Spleen (tissue), 7 donors: ENCODE results near the gene EMC10.

Experiments
- POLR2A ChIP-seq, 3 donors: fragments of 450-650 bp; IDR thresholded peaks; one replicate each; pipeline ENCODE4 v1.5.1; 2017; ENCODE audit warnings: antibody characterized with exemption in 3 of 3, mild to moderate bottlenecking in 1 of 3
- POLR2AphosphoS5 ChIP-seq, 3 donors: sonication (generic); formaldehyde crosslinking; IDR thresholded peaks; one replicate each; pipeline ENCODE4 v1.5.1; 2017; ENCODE audit warnings: antibody characterized with exemption in 3 of 3
- TF ChIP-seq, protein P1 (sequence below), 11 experiments: fragments of 200-600 bp in 7 of 11; fragments of 450-650 bp in 4 of 11; sonication (generic) in 4 of 11; IDR thresholded peaks in 8 of 11; conservative IDR thresholded peaks in 3 of 11; 1 replicate in 7 of 11; 2 replicates in 4 of 11; pipeline versions ENCODE4 v1.4.0 to v1.8.0; 2016 to 2021; ENCODE audit warnings: antibody characterized with exemption in 11 of 11, inconsistent platforms in 4 of 11, mild to moderate bottlenecking in 1 of 11
- donor health status: DM: no; HTN: no; CAD: no; lungs with moderate emphysema.
- donor health status: DM: no; HTN: no; CAD: no.
- donor health status: DM: no; HTN: no; CAD: no.

DNA sequence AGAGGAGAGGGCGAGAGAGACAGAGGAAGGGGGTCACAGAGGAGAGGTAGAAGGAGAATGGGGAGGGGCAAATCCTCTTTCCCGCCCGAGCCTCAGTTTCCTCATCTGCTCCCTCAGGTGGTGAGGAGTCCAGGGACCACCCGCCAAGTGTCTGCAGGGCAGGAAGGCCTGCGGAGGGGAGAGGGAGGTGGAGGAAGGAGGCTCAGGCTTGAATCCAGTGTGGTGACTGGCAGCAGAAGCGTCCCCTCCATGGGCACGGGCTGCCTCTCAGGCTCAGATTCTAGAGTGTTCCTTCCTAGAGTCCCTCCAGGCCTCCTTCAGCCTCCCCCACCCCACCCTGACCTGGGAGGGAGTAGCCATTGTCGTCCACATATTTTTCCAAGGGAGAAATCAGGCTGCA, 16.9 kb downstream of the EMC10 start:
- TF ChIP-seq POLR2A (IDR thresholded peaks at IDR 0.05) (no peak), POLR2AphosphoS5 (IDR thresholded peaks at IDR 0.05) (no peak)
- TF ChIP-seq, protein P1, sequence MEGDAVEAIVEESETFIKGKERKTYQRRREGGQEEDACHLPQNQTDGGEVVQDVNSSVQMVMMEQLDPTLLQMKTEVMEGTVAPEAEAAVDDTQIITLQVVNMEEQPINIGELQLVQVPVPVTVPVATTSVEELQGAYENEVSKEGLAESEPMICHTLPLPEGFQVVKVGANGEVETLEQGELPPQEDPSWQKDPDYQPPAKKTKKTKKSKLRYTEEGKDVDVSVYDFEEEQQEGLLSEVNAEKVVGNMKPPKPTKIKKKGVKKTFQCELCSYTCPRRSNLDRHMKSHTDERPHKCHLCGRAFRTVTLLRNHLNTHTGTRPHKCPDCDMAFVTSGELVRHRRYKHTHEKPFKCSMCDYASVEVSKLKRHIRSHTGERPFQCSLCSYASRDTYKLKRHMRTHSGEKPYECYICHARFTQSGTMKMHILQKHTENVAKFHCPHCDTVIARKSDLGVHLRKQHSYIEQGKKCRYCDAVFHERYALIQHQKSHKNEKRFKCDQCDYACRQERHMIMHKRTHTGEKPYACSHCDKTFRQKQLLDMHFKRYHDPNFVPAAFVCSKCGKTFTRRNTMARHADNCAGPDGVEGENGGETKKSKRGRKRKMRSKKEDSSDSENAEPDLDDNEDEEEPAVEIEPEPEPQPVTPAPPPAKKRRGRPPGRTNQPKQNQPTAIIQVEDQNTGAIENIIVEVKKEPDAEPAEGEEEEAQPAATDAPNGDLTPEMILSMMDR (IDR thresholded peaks at IDR 0.05 in 8 of 11, conservative IDR thresholded peaks at IDR 0.05 in 3 of 11), result no peak
